Dendritic cell treated with granulocyte-macrophage colony-stimulating factor and Interleukin-4, amounts not matched to agents 40 ng/mL and 50 ng/mL, for 4 days (primary cell): ENCODE measurements around the gene RAC3.

Source experiments
- H3K27ac Mint-ChIP-seq: one replicate; pipeline ENCODE4 v1.8.0; 2022; ENCODE audit warnings: mild to moderate bottlenecking, mixed read lengths
- H3K27me3 Mint-ChIP-seq: one replicate; pipeline ENCODE4 v1.8.0; 2022; ENCODE audit warnings: mild to moderate bottlenecking, mixed read lengths
- H3K36me3 Mint-ChIP-seq: one replicate; pipeline ENCODE4 v1.8.0; 2022; ENCODE audit warnings: low read depth, mixed read lengths
- H3K4me1 Mint-ChIP-seq: one replicate; pipeline ENCODE4 v1.8.0; 2022; ENCODE audit warnings: low read depth, mixed read lengths
- H3K4me3 Mint-ChIP-seq: one replicate; pipeline ENCODE4 v1.8.0; 2022; ENCODE audit warnings: mild to moderate bottlenecking, moderate library complexity, mixed read lengths
- H3K9me3 Mint-ChIP-seq: one replicate; pipeline ENCODE4 v1.8.0; 2022; ENCODE audit warnings: mixed read lengths
- intact Hi-C: fragments of 100-400 bp; cut with micrococcal nuclease; formaldehyde crosslinking; loops from one replicate; pipeline ENCODE4 v1.15.0; 2022

The RAC3 gene

GRCh38 chr17:82005701-82006348, 25.7 kb upstream of the RAC3 start:
- H3K36me3 Mint-ChIP-seq = peaks cover 61% of the 10 kb centered on the region
- H3K4me1 Mint-ChIP-seq = no peaks in the 10 kb centered on the region
- intact Hi-C loops = no loop called here
- H3K9me3 Mint-ChIP-seq = no peaks in the 10 kb centered on the region
- H3K4me3 Mint-ChIP-seq = no peak overlapping the region
- H3K27ac Mint-ChIP-seq = no peak overlapping the region
- H3K27me3 Mint-ChIP-seq = no peaks in the 10 kb centered on the region

- Mint-ChIP-seq H3K27me3 (no peaks in the 10 kb centered on the region), H3K4me1 (no peaks in the 10 kb centered on the region), H3K36me3 (peaks cover 69% of the 10 kb centered on the region), H3K4me3 (no peak overlapping the region), H3K27ac (no peak overlapping the region), H3K9me3 (no peaks in the 10 kb centered on the region)
- intact Hi-C loops = no loop called here
These were observed 24.8 kb upstream of the RAC3 start for GRCh38 chr17:82006468-82007227.

- Mint-ChIP-seq H3K27me3 (no peaks in the 10 kb centered on the region), H3K36me3 (peaks cover 74% of the 10 kb centered on the region), H3K4me3 (no peak overlapping the region), H3K4me1 (no peaks in the 10 kb centered on the region), H3K9me3 (no peaks in the 10 kb centered on the region), H3K27ac (no peak overlapping the region)
- intact Hi-C loops = no loop called here
These were observed 24.3 kb upstream of the RAC3 start for GRCh38 chr17:82007228-82007494.

GRCh38 chr17:82007495-82008257, 23.8 kb upstream of the RAC3 start:
- no peaks in the 10 kb centered on the region for H3K4me1 Mint-ChIP-seq
- peaks cover 79% of the 10 kb centered on the region for H3K36me3 Mint-ChIP-seq
- H3K4me3 Mint-ChIP-seq = no peak overlapping the region
- no peaks in the 10 kb centered on the region for H3K27me3 Mint-ChIP-seq
- intact Hi-C loops = no loop called here
- H3K9me3 Mint-ChIP-seq = no peaks in the 10 kb centered on the region
- H3K27ac Mint-ChIP-seq = no peak overlapping the region

- intact Hi-C loops = no loop called here
- Mint-ChIP-seq H3K9me3 (no peaks in the 10 kb centered on the region), H3K27me3 (no peaks in the 10 kb centered on the region), H3K36me3 (peaks cover 80% of the 10 kb centered on the region), H3K27ac (no peak overlapping the region), H3K4me1 (no peaks in the 10 kb centered on the region), H3K4me3 (no peak overlapping the region)
These were observed 23.1 kb upstream of the RAC3 start for GRCh38 chr17:82008258-82008940.

GRCh38 chr17:82008941-82009405, 22.5 kb upstream of the RAC3 start:
- peaks cover 82% of the 10 kb centered on the region for H3K36me3 Mint-ChIP-seq
- no peaks in the 10 kb centered on the region for H3K9me3 Mint-ChIP-seq
- no peaks in the 10 kb centered on the region for H3K27me3 Mint-ChIP-seq
- H3K4me3 Mint-ChIP-seq = no peak overlapping the region
- intact Hi-C loops = no loop called here
- H3K27ac Mint-ChIP-seq = no peak overlapping the region
- no peaks in the 10 kb centered on the region for H3K4me1 Mint-ChIP-seq

GRCh38 chr17:82009413-82009812, 22.1 kb upstream of the RAC3 start:
- Mint-ChIP-seq H3K4me3 (no peak overlapping the region), H3K27ac (no peak overlapping the region), H3K4me1 (no peaks in the 10 kb centered on the region), H3K36me3 (peaks cover 83% of the 10 kb centered on the region), H3K27me3 (no peaks in the 10 kb centered on the region), H3K9me3 (no peaks in the 10 kb centered on the region)
- intact Hi-C loops = no loop called here

GRCh38 chr17:82010575-82011525, 20.6 kb upstream of the RAC3 start:
- H3K4me3 Mint-ChIP-seq = no peak overlapping the region
- H3K4me1 Mint-ChIP-seq = no peaks in the 10 kb centered on the region
- peaks cover 76% of the 10 kb centered on the region for H3K36me3 Mint-ChIP-seq
- no peaks in the 10 kb centered on the region for H3K27me3 Mint-ChIP-seq
- no peaks in the 10 kb centered on the region for H3K9me3 Mint-ChIP-seq
- H3K27ac Mint-ChIP-seq = no peak overlapping the region
- intact Hi-C loops = no loop called here

GRCh38 chr17:82011617-82012187, 19.8 kb upstream of the RAC3 start:
- intact Hi-C loops = no loop called here
- H3K4me1 Mint-ChIP-seq = no peaks in the 10 kb centered on the region
- no peaks in the 10 kb centered on the region for H3K27me3 Mint-ChIP-seq
- no peak overlapping the region for H3K4me3 Mint-ChIP-seq
- no peak overlapping the region for H3K27ac Mint-ChIP-seq
- no peaks in the 10 kb centered on the region for H3K9me3 Mint-ChIP-seq
- H3K36me3 Mint-ChIP-seq = peaks cover 76% of the 10 kb centered on the region

- peaks cover 80% of the 10 kb centered on the region for H3K36me3 Mint-ChIP-seq
- H3K4me1 Mint-ChIP-seq = no peaks in the 10 kb centered on the region
- H3K27me3 Mint-ChIP-seq = no peaks in the 10 kb centered on the region
- intact Hi-C loops = no loop called here
- H3K4me3 Mint-ChIP-seq = no peak overlapping the region
- no peak overlapping the region for H3K27ac Mint-ChIP-seq
- no peaks in the 10 kb centered on the region for H3K9me3 Mint-ChIP-seq
These were observed 19.2 kb upstream of the RAC3 start for GRCh38 chr17:82012261-82012639.

GRCh38 chr17:82012640-82013295, 18.7 kb upstream of the RAC3 start:
- H3K9me3 Mint-ChIP-seq = no peaks in the 10 kb centered on the region
- intact Hi-C loops = no loop called here
- H3K4me1 Mint-ChIP-seq = no peaks in the 10 kb centered on the region
- H3K36me3 Mint-ChIP-seq = peaks cover 84% of the 10 kb centered on the region
- no peak overlapping the region for H3K4me3 Mint-ChIP-seq
- peak overlapping the region; percentile 20 for H3K27ac Mint-ChIP-seq
- no peaks in the 10 kb centered on the region for H3K27me3 Mint-ChIP-seq

GRCh38 chr17:82013341-82013740, 18.1 kb upstream of the RAC3 start:
- intact Hi-C loops = no loop called here
- Mint-ChIP-seq H3K27me3 (no peaks in the 10 kb centered on the region), H3K9me3 (no peaks in the 10 kb centered on the region), H3K27ac (no peak overlapping the region), H3K4me3 (no peak overlapping the region), H3K36me3 (peaks cover 84% of the 10 kb centered on the region), H3K4me1 (no peaks in the 10 kb centered on the region)
